NB4 (cell line): Measurements from ENCODE around the gene RFC3.

Experiments
- POLR2A ChIP-seq: IDR thresholded peaks from 2 replicates; pipeline ENCODE4 v1.6.1; 2011; ENCODE audit warnings: mild to moderate bottlenecking; ENCODE audit not compliant: insufficient read length; ENCODE audit errors: extremely low read depth
- TF ChIP-seq, protein P1 (sequence below): IDR thresholded peaks from one replicate; pipeline ENCODE4 v1.5.1; 2012; ENCODE audit warnings: low read depth, low read length

DNA sequence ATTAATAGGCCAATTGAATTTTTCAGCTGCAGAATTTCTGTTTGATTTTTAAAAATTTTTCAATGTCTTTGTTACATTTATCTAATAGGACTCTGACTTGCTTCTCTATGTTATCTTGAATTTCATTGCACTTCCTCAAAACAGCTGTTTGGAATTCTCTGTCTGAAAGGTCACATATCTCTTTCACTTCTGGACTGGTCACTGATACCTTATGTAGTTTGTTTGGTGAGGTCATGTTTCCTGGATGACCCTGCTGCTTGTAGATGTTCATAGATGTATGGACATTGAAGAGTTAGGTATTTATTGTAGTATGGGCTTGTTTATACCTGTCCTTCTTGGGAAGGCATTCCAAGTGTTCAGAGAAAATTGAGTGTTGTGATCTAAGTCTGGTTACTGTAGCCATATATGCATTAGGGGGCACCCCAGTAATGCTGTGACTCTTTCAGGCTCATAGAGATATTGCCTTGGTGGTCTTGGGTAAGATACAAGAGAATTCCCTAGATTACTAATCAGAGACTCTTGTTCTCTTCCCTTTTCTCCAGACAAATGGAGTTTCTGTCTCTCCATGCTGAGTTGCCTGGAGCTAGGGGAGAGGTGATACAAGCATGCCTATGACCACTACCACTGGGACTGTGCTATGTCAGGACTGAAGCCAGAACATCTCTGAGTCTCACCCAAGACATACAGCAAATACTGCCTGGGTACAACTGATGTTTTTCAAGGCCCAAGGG lies 27.8 kb downstream of the RFC3 start:
- TF ChIP-seq, protein P1, sequence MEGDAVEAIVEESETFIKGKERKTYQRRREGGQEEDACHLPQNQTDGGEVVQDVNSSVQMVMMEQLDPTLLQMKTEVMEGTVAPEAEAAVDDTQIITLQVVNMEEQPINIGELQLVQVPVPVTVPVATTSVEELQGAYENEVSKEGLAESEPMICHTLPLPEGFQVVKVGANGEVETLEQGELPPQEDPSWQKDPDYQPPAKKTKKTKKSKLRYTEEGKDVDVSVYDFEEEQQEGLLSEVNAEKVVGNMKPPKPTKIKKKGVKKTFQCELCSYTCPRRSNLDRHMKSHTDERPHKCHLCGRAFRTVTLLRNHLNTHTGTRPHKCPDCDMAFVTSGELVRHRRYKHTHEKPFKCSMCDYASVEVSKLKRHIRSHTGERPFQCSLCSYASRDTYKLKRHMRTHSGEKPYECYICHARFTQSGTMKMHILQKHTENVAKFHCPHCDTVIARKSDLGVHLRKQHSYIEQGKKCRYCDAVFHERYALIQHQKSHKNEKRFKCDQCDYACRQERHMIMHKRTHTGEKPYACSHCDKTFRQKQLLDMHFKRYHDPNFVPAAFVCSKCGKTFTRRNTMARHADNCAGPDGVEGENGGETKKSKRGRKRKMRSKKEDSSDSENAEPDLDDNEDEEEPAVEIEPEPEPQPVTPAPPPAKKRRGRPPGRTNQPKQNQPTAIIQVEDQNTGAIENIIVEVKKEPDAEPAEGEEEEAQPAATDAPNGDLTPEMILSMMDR = no peak
- no peak for TF ChIP-seq POLR2A
